ENCODE data around the gene QRICH2.

DNA sequence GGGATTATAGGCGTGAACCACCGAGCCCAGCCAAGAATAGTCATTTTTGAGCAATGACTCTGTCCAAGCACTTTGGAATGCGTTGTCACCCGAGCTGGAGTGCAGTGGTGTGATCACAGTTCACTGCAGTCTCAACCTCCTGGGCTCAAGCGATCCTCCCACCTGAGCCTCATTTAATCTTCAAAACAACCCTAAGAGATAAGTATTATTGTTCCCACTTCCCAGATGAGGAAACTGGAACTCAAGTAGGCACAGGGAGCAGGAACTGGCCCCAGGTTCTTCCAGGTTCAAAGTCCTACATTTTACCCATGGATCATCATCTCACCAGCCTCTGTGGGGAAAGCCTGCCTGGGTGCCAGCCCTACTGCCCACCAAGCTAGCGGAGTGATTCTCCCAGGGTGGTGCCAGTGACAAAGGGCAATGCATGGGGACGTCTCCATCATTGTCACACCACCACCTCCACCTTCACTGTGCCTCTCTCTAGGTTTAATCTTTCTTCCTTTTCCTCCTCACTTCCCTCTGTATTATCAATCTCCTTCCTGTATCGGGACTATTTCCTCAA, 56.5 kb downstream of the QRICH2 start:
- TF ChIP-seq, protein P1, sequence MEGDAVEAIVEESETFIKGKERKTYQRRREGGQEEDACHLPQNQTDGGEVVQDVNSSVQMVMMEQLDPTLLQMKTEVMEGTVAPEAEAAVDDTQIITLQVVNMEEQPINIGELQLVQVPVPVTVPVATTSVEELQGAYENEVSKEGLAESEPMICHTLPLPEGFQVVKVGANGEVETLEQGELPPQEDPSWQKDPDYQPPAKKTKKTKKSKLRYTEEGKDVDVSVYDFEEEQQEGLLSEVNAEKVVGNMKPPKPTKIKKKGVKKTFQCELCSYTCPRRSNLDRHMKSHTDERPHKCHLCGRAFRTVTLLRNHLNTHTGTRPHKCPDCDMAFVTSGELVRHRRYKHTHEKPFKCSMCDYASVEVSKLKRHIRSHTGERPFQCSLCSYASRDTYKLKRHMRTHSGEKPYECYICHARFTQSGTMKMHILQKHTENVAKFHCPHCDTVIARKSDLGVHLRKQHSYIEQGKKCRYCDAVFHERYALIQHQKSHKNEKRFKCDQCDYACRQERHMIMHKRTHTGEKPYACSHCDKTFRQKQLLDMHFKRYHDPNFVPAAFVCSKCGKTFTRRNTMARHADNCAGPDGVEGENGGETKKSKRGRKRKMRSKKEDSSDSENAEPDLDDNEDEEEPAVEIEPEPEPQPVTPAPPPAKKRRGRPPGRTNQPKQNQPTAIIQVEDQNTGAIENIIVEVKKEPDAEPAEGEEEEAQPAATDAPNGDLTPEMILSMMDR (IDR thresholded peaks at IDR 0.05): no peak
- TF ChIP-seq POLR2A (IDR thresholded peaks at IDR 0.05) (no peak), EP300 (IDR thresholded peaks at IDR 0.05; ENCODE audit: low read depth) (no peak), POLR2AphosphoS5 (IDR thresholded peaks at IDR 0.05) (no peak)
